ENCODE results near the gene MYOF.
"Not testable (repeated sequence)": the region's sequence is repeated elsewhere in the genome, so short reads cannot be mapped to it uniquely, and the experiment has no call there.

Gene MYOF

DNA sequence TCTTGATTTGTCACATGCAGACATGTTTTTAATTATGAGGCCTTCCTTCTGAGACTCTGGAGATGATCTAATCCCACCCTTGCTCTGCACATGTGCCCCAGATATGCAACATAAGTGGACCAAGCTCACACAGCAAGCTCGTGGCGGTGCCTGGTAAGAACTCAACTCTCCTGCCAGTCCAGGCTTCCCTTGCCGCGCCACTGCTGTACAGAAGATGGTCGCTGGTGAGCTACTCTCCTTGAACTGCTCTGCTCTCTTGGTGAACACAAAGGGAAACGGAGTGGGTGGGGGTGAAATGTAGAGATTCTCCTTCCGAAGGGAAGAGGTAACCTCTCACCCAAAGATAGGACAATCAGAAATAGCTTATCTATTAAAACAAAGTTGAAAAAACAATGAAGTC is 25.7 kb downstream of the MYOF start:
- no peak for DNase-seq (ENCODE audit: low spot score)

DNA sequence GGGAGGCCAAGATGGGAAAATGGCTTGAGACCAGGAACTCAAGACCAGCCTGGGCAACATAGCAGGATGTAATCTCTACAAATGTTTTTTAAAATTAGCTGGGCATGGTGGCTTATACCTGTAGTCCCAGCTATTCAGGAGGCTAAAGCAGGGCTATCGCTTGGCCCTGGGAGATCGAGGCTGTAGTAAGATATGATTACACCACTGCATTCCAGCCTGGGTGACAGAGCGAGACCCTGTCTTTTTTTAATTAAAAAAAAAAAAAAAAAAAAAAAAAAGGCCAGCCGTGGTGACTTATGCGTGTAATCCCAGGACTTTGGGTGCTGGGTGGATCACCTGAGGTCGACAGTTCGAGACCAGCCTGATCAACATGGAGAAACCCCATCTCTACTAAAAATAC is 27.4 kb downstream of the MYOF start:
- DNase-seq (ENCODE audit: low spot score), result no peak

DNA sequence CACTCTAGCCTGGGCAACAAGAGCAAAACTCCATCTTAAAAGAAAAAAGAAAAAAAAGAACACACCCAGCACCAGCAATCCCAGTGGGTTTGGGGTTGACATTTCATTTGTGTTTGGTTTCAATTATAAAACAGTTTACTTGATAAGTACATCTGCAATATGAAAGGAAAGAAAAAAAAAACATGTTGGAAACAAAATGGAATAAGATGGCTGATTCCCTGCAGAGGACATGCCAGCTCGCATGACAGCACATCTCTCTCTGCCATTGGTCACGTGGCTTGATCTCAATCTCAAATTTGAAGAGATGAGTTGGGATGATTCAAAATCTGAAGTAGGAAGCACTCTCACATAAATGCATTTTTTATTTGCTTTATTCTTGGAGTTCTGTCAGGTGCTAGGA is 28.0 kb downstream of the MYOF start:
- no peak for DNase-seq (ENCODE audit: low spot score)

DNA sequence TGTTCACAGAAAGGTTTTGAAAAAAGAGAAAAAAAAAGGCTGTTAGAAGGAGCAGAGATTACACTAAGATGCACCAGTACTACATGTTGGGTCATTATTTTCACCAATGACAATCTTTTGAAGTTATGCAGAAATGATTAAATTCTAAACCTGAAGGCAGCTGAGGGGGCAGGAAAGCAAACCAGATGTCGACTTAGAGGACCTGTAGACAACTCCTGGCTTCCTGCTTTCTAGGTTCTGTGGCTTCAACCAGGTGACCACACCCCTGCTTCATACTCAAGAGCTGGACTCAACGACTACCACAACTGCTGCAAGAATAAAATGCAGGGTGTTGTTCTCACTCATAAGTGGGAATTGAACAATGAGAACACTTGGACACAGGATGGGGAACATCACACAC is 30.0 kb downstream of the MYOF start:
- no peak for DNase-seq (ENCODE audit: low spot score)

DNA sequence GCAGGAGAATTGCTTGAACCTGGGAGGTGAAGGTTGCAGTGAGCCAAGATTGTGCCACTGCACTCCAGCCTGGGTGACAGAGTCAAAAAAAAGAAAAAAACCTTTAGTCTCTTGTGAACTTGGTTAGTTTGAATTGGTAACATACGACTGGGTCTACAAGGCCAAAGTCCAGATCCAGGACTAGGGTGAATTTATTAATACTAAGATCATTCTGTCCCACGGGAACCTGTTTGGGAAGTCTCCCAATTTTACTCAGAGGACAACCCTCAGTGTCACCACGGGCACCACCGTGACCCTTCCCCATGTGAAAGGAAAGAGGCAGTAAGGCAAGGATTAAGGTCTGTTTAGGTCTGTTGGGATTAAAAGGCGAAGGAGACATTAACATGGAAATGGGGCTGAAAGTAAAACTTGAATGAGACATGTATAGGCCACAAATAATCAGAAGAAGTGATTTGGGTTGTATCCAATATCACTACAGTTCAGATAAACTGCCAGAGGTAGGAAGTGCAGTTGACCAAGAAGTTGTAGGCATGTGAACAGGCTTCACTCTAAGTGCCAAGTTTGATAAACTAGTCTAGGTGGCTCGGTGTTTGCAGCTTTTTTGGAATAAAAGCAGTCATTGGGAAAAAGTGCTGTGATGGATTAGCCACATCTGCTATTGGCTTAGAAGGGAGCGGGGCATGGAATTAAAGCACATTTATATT is 30.7 kb downstream of the MYOF start:
- DNase-seq (ENCODE audit: low spot score), result no peak

DNA sequence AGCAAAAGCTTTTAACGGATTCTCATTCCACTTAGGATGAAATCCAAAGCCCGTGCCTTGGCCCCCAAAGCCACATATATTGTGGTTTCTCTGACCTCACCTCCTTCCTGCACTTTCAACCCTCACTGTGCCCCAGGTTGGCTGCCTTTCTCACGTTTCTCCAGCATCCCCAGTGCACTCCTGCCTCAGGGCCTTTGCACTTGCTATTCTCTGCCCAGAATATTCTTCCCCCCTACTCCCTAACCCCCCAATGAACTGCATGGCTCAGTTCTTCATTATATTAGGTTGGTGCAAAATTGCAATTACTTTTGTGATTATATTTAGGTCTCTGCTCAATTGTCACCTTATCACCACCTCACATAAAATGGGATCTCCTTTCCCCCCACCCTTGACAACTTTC is 34.2 kb downstream of the MYOF start:
- no peak for DNase-seq (ENCODE audit: low spot score)

DNA sequence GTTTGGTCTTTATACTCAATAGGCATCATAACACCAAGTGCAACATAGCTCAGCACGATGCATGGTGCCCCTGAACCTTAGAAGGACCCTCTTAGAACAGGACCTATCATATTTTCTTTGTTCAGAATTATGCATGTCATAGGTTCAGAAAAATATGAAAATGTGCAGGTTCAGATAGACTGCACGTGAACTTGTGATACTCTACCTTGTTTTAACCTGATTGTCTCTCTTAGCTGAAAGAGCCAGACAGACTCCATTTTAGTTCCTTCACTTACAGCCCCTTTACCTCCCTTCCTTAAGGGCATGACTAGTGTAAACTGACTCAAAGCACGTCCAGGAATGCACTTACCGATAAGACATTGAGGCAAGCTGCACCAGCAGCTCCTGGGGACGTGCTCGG is 35.1 kb downstream of the MYOF start:
- DNase-seq (ENCODE audit: low spot score), result no peak

DNA sequence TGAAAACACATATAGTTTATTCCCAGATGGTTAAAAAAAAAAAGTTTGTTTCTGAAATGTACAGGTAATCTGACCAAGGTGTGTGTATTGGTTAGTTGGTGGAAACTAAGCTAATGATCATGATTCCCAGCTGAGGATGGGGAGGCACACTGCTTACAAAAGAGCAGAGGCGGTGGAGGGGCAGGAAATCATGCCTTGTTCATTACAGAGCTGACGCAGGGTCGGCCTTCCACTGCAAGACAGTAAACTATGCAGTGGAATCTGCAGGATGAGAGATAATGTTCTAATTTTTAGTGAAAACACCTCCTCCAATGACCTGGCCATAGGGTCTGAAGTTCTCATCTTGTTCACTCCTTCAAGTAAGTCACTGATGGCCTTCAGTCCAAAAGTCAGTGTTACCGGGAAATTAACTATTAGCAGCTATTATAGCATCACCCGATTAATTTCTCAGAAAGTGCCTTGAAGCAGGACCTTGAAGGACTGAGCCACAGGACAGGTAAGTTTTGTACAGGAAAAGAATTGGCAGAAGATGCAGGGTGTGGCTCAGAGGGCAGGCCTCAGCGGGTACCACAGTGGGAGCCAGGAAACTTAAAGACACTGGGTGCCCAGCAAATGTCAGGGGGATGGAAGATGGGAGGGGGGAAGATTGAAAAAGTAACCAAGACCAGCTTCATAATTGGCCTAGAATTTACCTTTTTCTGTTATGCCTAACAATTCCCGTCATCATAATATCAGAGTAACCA is 36.0 kb downstream of the MYOF start:
- no peak for DNase-seq (ENCODE audit: low spot score)

DNA sequence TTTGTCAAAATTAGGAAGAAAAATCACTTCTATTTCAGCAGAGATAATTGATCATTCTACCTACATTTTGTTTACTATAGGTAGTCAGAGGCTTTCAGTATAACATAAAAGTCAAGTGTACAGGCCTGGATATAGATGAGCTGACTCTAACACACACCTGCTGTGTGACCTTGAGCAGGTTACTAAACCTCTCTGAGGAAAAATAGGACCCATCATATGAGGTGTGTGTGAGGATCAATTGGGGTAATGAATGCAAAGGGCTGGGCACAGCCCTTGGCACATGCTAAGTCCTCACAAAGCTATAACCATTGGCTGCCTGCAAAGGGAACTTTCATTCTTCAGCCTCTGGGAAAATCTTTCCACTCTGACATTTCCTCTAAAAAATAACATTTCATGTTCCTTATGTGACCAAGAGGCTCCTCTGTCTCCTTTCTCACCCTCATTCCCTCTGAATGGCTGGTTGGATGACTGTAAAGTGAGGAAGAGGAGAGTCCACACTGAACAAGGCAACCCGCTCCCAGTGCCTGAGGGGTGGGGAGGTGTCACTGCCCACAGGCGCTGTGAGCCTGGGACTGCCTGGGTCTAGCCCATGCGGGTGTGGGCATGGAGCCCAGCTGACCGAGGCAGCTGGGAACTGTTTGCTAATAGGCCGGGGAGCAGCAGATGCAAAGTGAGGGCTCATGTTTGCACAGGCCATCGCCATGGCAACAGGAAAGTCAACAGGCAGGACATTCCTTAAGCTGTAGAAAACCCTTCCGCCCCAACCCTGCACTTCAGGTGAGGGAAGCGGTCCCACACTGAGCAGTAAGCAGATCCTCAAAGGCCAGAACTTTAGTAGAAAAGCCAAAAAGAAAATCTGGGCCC is 36.8 kb downstream of the MYOF start:
- DNase-seq (ENCODE audit: low spot score), result peak; percentile 67

DNA sequence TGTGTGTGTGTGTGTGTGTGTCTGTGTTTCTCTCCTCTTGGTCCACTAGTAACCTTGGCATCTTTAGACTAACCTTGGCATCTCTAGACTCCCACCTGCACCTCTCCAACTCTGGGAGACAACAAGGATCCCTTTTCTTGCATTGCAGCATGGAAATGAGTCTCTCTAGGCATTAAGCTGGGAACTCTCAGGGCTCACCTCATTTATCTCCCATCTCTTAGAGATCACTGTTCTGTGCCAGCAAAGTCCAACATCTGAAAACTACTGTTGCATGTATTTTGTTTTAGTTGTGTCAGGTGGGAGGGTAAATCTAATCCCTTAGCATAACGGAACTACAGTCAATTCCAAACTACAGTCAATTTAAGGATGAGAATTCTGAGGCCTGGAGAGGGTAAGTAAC is 38.7 kb downstream of the MYOF start:
- no peak for DNase-seq (ENCODE audit: low spot score)

DNA sequence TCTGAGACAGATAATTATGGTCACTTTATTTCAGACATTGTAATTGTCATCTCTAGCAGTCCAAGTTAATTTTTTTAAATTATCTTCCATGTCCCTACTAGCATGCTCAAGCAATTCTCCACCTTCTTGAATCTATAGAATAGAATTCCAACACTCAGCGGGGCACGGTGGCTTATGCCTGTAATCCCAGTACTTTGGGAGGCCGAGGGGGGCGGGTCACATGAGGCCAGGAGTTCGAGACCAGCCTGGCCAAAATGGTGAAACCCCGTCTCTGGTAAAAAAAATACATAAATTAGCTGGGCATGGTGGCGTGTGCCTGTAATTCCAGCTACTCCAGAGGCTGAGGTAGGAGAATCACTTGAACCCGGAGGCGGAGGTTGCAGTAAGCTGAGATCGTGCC is 39.4 kb downstream of the MYOF start:
- not testable (repeated sequence) for DNase-seq (ENCODE audit: low spot score)

DNA sequence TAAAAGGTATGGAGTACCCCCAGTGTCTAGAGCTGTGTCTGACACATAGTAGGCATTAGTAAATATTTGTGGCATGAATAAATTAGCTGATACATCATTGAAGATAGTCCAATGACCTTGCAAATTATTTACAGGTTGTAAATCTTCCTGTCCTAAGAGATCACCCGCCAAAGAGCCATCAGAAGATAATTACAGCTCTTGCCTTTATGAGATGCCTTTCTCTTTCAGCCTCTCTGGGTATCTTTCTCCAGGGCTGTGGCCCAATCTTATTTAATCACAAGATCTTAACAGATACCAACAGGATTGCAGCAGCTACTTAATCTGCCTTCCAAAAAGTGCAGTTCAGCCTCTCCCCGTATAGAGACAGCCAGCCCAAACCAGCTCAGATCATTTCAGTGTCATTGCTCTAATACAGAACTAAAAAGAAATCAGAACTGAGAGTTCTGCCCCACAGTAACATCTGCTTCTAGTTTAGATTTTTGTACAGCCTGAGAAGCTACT is 41.5 kb downstream of the MYOF start:
- DNase-seq (ENCODE audit: low spot score), result no peak

DNA sequence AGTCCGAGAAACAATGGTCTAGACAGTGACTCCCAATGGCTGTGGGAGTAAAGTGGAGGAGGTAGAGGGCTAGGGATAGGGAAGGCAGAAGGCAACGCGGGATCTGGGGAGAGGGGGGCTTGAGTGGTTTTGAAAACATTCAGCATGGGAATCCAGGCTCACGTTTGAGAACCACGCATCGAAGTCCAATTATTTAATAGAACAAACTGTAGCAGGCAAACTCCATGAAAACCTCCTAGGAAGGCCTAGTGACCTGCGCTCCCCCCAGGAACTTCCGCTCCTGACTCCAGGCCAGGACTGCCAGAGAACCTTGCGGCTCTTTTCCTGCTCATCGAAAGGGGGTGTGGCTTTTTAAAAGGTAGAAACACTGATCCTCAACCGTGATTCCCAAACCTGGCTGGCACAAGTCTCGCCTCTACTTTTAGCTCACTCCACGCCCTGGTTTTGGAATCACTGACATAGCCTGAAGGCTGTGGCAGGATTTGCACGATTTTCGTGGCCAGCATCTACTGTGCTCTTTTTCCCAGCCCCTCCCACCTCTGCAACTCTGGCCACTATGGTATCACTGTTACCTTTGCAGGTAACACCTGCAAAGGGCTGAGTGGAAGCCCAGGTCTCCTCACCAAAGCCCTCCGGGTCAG is 43.4 kb downstream of the MYOF start:
- DNase-seq (ENCODE audit: low spot score), result no peak

DNA sequence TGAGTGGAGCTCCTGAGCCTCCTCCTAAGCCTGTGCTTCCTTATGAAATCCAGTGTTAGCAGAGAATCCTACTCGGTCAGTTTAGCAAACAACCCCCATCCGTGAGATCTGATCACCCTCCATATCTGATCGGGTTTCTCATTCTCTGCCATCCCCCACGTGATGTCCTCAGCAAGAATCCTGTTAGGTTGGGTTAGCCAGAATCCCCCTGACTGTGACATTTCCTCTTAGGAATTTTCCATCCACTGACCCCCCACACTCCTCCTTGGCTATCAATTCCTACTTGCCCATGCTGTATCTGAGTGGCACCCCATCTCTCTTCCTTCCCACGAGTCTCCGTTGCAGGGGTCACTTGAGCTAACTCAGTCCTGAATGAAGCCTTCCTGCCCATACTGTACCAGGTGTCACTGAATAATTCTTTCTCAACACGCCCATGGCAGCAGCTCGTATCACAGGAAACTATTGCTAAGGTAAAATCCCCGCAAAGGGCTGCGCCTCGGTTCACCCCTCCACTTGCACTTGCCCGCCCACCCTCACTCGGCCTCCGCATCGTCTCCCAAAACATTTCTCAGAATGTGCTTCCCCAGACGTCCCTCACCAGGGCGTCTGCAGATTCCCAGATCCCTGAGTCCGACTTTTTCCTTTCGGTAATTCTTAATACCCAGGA is 44.1 kb downstream of the MYOF start:
- DNase-seq (ENCODE audit: low spot score), result no peak

DNA sequence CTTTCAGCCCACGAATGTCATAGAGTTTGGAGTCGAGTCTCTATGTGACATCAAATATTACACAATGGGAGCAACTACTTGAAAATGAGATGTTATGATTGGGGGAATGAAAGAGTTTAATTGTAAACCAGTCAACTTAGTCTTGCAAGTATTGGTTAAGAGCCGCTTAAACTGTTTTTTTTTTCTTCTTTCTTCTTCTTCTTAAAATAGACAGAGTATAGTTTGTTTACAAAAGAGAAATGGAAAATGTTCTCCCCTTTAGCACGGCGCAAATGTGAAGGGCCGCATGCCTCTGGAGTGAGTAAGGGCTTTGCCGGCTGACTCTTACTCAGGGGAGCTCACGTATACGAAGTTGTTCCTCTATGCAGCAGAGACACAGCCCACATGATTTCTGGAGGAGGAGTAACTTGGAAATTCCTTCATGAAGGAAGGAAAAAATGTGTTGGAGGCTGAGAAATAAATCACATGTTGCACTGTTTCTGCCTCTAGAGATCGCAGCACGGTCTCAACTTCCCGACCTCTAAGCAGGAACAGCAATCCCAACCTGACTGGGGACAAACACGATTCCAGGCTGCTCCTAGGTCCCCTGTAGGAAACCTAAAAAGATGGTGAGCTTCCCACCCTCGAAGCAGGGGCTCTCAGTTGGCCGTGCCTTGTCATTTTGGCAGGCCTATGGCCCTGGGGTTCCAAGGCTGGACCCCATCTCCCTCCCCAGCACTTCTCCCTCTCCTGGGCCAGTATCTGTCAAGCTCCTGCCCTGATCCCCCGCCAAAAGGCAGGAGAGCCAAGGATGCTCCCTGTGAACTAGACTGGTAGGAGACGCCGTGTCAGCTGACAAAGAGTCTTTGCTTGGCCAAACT is 44.8 kb downstream of the MYOF start:
- peak; percentile 71 for DNase-seq (ENCODE audit: low spot score)

DNA sequence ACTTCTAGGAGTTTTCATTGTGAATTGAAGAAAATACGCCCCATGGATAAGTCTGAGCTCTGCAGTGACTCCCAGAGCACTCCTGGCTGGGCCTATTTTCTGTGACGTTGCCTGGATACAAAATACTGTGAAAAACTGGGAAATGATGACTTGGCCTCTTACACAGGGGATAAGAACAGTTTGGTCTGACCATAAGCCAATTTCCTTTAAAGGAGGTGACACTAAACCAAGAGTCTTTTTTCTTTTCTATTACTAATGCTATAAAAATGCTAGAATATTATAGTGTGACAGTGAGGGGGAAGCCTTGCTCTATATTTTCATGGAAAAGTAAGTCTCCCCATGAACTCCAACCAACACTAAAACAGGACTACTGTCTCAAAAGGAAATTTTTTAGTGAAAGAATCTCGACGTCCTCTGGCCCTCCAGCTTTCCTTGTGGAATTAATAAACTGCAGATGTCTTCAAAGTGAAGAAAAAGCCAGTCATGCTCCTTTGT is 45.5 kb downstream of the MYOF start:
- DNase-seq (ENCODE audit: low spot score), result peak; percentile 53

DNA sequence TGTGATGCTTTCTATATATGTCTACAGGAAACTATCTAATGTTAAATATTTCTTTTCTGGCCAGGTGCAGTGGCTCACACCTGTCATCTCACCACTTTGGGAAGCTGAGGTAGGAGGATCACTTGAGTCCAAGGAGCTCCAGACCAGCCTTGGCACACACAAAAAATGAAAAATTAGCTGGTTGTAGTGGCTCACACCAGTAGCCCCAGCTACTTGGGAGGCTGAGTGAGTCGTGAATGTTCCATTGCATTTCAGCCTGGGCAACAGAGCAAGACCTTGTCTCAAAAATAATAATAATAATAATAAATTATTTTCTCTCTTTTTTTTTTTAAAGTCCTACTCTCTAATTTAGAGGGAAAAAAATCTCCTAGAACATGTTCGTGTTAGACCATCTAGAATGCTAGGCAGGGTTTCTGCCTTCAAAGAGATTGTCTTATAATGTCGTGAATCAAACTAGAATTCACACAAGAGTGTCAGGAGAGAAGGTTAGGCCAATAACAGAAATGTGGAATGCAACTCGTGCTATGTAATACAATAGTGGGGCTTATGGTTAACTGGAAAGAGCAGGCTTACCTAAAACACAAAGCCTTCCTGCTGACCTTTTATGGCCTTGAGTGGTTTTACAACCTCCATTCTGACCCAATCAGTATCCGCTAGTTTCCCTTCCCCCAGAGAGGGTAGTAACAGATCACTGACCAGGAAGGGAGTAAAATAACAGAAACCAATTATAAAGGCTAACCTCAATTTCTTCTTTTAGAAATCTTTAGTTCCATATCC is 46.3 kb downstream of the MYOF start:
- no peak for DNase-seq (ENCODE audit: low spot score)

DNA sequence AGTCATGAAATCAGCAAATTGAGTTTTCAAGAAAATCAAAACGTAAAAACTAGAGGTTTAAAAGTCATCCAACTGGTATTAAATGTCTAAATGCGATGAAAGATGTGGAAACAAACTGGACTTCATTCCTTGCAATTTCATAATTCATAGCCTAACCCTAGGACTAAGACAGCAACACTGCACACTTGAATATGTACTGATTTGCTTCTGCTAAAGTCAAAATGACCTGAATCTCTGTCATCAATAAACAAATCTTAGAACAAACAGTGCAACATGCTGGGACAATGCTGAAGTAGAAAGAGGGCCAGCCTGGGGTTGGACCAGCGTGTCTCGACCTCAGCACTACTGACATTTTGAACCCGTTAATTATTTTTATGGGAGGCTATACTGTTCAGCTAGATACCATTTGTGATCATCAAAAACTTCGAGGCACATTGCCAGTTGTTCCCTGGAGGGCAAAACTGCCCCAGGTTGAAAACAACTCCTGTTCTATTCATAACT is 47.1 kb downstream of the MYOF start:
- DNase-seq (ENCODE audit: low spot score), result no peak

DNA sequence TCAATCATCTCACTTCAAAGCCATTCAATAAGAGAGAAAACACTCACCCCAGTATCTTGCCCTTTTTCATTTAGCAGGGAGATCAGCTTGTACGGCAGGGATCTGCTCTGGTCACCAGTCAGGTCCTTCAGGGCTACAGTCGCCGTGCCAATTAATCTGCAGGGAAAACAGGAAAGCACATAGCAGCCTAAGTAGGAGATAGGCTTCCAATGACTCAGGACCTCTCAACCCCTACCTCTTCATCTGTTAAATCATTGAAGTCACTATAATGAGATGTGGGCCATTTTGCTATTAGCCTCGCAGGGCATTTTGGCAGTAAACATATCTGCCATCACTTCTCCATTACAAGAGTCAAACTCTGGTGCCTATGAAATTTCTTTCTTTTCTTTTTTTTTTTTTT is 50.8 kb downstream of the MYOF start:
- DNase-seq (ENCODE audit: low spot score), result no peak

All from pons (tissue), 1 donor.